CD4-positive, alpha-beta T cell treated with Interferon gamma for 1 hour (primary cell): ENCODE results near the gene YTHDC2.

ENCODE experiments used
- DNase-seq: peaks from one replicate; pipeline ENCODE4 v3.0.0-alpha.2; 2020

Gene YTHDC2

GRCh38 chr5:113513384-113514288 lies at the start of gene YTHDC2:
Gene YTHDC2 (plus strand): TSS chr5:113513694. CDS start chr5:113513896, 202 bp downstream.
- DNase-seq: peak; percentile 88

- DNase-seq: no peak
Measured at GRCh38 chr5:113474100-113474728, 39.3 kb upstream of the YTHDC2 start.

DNA sequence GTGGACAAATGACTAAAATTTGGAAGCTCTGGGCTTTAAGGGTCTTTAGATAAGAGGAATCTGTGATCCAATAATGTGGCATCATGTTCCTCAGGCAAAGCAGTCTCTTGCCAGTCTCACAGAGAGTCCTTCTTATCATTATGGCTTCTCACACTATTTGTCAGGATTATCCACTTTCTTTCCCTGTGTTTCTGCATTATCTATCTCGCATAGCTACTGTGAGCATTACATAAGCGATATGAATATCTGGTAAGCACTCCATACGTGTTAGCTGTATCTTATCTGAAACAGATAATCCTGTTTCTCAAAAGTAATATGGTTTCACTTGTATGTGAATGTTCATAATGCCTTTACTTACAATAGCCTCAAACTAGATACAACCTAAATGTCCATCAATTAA lies 34.8 kb upstream of the YTHDC2 start:
- DNase-seq: no peak

GRCh38 chr5:113480243-113480642 lies 33.3 kb upstream of the YTHDC2 start:
- DNase-seq: no peak

DNA sequence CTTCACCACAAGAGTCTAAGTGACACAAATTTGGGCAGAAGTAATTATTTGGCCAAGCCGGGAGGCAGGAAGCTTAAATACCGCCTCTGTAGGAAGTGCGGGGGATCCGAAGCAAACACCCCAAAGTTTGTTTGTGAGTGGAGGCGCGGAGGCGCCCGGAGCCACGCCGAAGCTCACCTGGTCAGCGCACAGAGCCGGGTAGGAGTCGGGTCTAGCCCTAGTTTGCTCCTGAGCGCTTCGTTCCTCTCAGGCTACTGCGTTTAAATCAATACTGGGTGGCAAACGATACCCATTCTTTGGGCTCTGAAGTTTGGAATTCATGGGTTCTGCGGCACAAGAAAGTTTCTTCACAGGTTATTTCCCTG lies 26.1 kb upstream of the YTHDC2 start:
- no peak for DNase-seq

- DNase-seq: no peak
Measured at GRCh38 chr5:113487781-113488644, 25.5 kb upstream of the YTHDC2 start, which contains the start of gene MCC. Gene MCC (minus strand): TSS chr5:113488453.

DNA sequence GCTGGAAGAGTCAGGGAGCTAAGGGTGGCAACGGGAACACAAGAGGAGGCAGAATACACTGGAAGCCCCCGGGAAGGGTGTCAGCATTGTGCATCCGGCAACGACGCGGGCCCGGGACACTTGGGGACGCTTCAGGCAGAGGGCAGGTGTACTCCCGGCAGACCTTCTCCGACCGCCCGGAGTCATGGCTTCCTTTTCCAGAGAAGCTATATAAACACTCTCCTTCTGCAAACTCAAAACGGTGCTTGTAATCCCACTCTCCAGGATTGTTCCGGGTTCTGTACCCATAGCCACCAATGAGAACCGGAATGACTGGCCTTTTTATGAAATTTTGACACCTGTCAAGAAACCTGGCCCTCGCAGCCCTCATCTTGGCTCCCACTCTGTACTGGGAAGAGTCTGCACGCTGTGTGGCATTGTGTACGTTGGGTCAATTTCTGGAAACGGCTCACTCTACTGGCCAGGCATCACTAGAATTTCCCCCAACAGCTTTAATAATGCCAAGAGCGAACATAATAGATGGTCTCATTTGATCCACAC lies 24.8 kb upstream of the YTHDC2 start:
- DNase-seq: no peak

DNA sequence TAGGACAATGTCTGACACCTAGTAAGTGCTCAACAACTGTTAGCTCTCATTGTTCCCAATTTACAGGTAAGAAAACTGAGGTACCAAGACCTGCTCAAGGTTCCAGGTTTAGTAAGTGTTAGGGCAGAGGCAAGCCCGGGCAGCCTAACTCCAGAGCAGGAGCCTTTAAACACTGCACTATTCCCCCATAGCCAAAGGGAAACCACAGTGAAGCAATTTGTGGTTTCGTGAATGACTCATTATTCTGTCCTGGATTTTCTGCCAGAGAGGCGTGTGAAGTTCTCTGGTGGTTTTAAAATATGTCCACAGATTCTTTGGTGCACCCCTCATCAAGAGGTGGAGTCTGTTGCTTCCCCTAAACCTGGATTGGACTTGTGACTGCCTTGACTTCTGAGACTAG lies 24.2 kb upstream of the YTHDC2 start:
- no peak for DNase-seq

GRCh38 chr5:113490317-113490716 lies 23.2 kb upstream of the YTHDC2 start:
- no peak for DNase-seq

GRCh38 chr5:113491022-113491421 lies 22.5 kb upstream of the YTHDC2 start:
- no peak for DNase-seq

- DNase-seq: no peak
Measured at GRCh38 chr5:113493446-113493845, 20.0 kb upstream of the YTHDC2 start.

- no peak for DNase-seq
Measured at GRCh38 chr5:113495422-113495841, 18.1 kb upstream of the YTHDC2 start.

DNA sequence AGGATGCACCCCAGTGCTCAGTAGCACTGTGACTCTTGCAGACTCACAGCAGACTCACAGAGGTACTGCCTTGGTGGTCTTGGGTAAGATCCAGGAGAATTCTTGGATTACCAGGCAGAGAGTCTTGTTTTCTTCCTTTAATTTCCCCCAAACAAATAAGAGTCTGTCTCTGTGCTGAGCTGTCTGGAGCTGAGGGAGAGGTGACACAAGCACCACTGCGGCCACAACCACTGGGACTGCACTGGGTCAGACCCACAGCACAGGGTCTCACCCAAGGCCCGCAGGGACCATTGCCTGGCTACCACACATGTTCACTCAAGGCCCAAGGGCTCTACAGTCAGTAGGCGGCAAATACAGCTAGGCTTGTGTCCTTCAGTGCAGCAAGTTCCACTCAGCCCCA lies 11.4 kb upstream of the YTHDC2 start:
- DNase-seq: no peak

- no peak for DNase-seq
Measured at GRCh38 chr5:113503146-113503545, 10.3 kb upstream of the YTHDC2 start.

- no peak for DNase-seq
Measured at GRCh38 chr5:113505181-113505580, 8.3 kb upstream of the YTHDC2 start.

DNA sequence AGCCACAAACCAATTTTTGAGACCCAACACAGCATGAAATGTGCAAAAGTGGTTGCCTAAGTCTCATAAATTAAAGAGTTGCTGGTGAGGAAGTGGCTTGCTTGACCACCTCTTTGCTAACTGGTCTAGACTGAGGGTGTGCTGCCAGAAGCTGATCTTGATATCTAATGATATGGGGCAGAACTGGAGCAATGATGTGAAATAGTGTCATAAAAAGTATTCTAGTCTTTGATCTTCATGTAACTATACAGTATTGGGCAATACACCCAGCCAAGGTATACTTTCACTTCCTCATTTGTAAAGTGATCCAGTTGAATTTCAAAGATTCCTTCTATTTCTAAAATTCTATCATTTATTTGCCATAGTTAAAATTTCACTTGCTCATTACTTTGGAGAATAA lies 5.9 kb upstream of the YTHDC2 start:
- DNase-seq: no peak

DNA sequence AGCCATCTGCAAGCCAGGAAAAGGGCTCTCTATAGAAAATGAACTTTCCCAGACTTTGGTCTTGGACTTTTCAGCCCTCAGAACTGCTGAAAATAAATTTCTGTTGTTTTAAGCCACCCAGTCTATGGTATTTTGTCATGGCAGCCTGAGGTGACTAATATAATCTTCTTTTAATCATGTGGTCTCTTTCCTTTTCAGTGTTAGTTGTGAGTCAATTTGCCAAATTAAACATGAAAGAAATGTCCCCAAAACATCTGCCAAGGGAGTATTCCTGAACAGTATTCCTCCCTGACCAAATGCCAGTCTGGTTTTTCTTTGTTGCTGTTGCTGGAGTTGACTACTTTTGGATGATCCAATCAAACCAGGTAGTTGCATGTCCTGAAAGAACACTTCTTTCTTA lies 4.7 kb upstream of the YTHDC2 start:
- no peak for DNase-seq

DNA sequence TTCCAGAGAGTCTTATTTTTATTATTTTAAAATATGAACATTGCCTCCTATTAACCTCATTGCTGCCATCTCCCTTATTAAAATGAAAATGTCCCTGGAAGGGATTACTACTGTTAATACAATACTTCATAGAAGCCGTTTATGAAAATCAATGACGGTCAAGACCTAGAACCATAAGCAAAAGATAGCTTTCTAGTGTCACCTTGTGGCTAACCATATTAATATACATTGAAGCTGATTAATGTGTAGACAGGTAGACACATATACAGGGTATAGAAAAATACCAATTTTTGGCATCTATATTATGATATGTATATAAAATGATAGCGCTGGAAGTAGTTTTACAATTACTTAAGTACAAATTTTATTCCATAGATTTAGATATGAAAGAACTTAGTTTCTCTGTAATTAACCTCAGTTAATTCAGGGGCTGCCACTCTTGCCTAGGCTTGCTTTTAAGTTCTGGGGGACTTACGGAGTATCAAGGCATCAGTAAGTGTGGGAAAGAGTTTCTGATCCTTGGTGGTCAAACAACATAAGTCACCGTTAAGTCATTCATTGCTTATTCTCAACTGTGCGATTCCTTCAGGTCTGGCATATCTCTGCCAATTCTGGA lies 2.5 kb upstream of the YTHDC2 start:
- DNase-seq: no peak

DNA sequence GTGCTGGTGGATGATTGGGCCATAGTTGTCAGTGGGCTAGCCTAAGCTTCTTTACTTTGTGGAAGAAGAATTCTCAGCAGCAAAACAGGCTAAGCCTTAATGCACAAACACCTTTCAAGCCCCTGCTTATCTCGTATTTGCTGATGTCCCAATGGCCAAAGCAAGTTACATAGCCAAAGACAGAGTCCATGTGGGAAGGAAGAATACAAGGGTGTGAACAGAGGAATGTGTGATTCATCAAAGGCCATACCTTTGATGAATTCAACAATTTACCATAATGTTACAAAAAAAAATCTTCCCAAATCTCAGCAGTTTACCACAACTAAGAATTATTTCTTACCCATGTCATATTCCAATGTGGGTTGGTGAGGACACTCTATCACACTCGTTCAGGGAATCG lies 1.2 kb upstream of the YTHDC2 start:
- DNase-seq: no peak

GRCh38 chr5:113514289-113514635 lies 768 bp downstream of the YTHDC2 start:
- DNase-seq: no peak

- no peak for DNase-seq
Measured at GRCh38 chr5:113518884-113519283, 5.4 kb downstream of the YTHDC2 start.

GRCh38 chr5:113519412-113519811 lies 5.9 kb downstream of the YTHDC2 start:
- no peak for DNase-seq

DNA sequence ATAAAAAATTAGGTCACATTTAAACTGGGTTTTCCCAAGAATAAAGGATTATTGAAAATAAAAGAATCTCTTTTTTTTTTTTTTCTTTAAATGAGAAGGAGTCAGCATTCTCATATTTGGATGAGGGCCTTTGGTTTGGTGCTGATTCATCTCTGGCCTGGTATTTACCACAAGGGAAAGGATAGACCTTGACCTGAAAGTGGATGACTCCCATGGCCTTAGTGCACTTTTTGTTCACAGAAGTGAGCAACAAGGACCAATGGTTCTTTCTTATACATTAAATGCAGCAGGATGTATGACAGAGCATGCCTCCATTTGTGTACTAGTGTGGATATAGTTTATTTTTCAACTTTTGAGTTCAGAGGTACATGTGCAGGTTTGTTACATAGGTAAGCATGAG lies 6.9 kb downstream of the YTHDC2 start:
- no peak for DNase-seq
